GM18951 (cell line): ENCODE measurements around the gene HBQ1.
"Not testable (repeated sequence)": the region's sequence is repeated elsewhere in the genome, so short reads cannot be mapped to it uniquely, and the experiment has no call there.

ENCODE experiments used
- POLR2A ChIP-seq: IDR thresholded peaks from 4 replicates; pipeline ENCODE4 v1.6.1; 2011; ENCODE audit warnings: mild to moderate bottlenecking; ENCODE audit not compliant: insufficient read length, insufficient read depth; ENCODE audit errors: extremely low read depth
- in situ Hi-C: fragments of 300-500 bp; cut with MboI; formaldehyde crosslinking; loops from one replicate; pipeline ENCODE4 v1.12.0; 2022; ENCODE audit warnings: low sequenced_read_pairs, mixed read lengths, inconsistent platforms; ENCODE audit not compliant: unreplicated experiment

Gene HBQ1

GRCh38 chr16:152141-153128, 27.8 kb upstream of the HBQ1 start, which contains the start of gene HBZ:
HBZ (plus strand) TSS chr16:152644; CDS start chr16:152910, 266 bp downstream.
- in situ Hi-C loops = no loop called here
- no peak for TF ChIP-seq POLR2A

- in situ Hi-C loops = not testable (repeated sequence)
Measured at GRCh38 chr16:153129-153521, 27.1 kb upstream of the HBQ1 start.

GRCh38 chr16:153550-154216, 26.6 kb upstream of the HBQ1 start:
- in situ Hi-C loops = not testable (repeated sequence)

GRCh38 chr16:154217-155030, 25.8 kb upstream of the HBQ1 start:
- in situ Hi-C loops = no loop called here
- no peak for TF ChIP-seq POLR2A

- in situ Hi-C loops = no loop called here
- no peak for TF ChIP-seq POLR2A
Measured at GRCh38 chr16:155031-155398, 25.2 kb upstream of the HBQ1 start.

- in situ Hi-C loops = no loop called here
- TF ChIP-seq POLR2A = no peak
Measured at GRCh38 chr16:159136-159849, 21.0 kb upstream of the HBQ1 start.

- in situ Hi-C loops = not testable (repeated sequence)
Measured at GRCh38 chr16:160242-160641, 20.0 kb upstream of the HBQ1 start.

GRCh38 chr16:160691-161190, 19.5 kb upstream of the HBQ1 start:
- no peak for TF ChIP-seq POLR2A
- in situ Hi-C loops = no loop called here

GRCh38 chr16:162271-162991, 17.8 kb upstream of the HBQ1 start:
- in situ Hi-C loops = no loop called here
- no peak for TF ChIP-seq POLR2A

GRCh38 chr16:163139-163538, 17.1 kb upstream of the HBQ1 start:
- in situ Hi-C loops = not testable (repeated sequence)

- in situ Hi-C loops = not testable (repeated sequence)
Measured at GRCh38 chr16:163696-164095, 16.6 kb upstream of the HBQ1 start.

- in situ Hi-C loops = not testable (repeated sequence)
Measured at GRCh38 chr16:164134-164823, 16.0 kb upstream of the HBQ1 start.
